HFFc6 (cell line): ENCODE results near the gene MUSK. TPM values are rescaled to one million over a fixed set of nuclear protein-coding genes. Genes with fewer than 3 reads are reported as not detected.
"Not testable (repeated sequence)": the region's sequence is repeated elsewhere in the genome, so short reads cannot be mapped to it uniquely, and the experiment has no call there.

ENCODE experiments used
- DNase-seq: peaks from one replicate; pipeline ENCODE4 v3.0.0-alpha.2; 2018
- H3K27ac Mint-ChIP-seq: 2 replicates; pipeline ENCODE4 v1.8.0; 2020; ENCODE audit warnings: mild to moderate bottlenecking, mixed read lengths
- H3K27me3 Mint-ChIP-seq: 2 replicates; pipeline ENCODE4 v1.8.0; 2021; ENCODE audit warnings: mild to moderate bottlenecking, moderate library complexity, mixed read lengths; ENCODE audit not compliant: insufficient read depth
- H3K36me3 Mint-ChIP-seq: 2 replicates; pipeline ENCODE4 v1.8.0; 2021; ENCODE audit warnings: low read depth, mixed read lengths
- H3K4me1 Mint-ChIP-seq: 2 replicates; pipeline ENCODE4 v1.8.0; 2020; ENCODE audit warnings: low read depth, mixed read lengths
- H3K4me3 Mint-ChIP-seq: 2 replicates; pipeline ENCODE4 v1.8.0; 2020; ENCODE audit warnings: mild to moderate bottlenecking, moderate library complexity, mixed read lengths
- H3K9me3 Mint-ChIP-seq: 2 replicates; pipeline ENCODE4 v1.8.0; 2020; ENCODE audit warnings: mild to moderate bottlenecking, mixed read lengths
- total RNA-seq, 6 experiments: library from RNA; stranded (reverse); fragmentation: NEBNext Ultra II Directional; extraction: Animal tissue kit (Norgen Biotek cat#: 25700); gene quantifications; 2 replicates in 1 of 6; 3 replicates in 5 of 6; pipeline ENCODE4 v1.2.3, GENCODE V29; 2021
- TF ChIP-seq, protein P1 (sequence below): fragments of 200-600 bp; sonication (generic); IDR thresholded peaks from 2 replicates; pipeline ENCODE4 v1.5.0; 2021; ENCODE audit warnings: antibody characterized with exemption, mild to moderate bottlenecking

The MUSK gene
- total RNA-seq, 6 experiments from 2014 or later: 0.11 to 0.23 (median 0.14) TPM; not detected in 2

DNA sequence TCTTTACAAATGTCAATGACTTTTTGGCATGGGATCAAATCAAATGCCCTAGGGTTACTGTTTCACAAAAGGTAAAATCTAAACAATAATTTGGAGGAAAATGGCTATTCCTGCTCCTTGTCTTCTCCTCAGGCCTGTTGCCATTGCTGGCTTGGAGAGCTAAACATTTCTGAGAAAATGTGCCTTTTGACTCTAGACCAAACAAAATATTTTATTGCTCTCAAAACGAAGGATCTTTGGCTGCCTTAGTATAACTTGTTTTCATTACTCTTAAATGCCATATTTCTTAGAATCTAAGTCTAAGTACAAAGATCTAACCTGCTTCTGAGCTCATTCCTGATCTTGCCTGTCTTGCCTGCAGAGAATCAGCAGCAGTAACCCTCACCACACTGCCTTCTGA is 116.6 kb downstream of the MUSK start:
- Mint-ChIP-seq H3K9me3 (no peaks in the 10 kb centered on the region), H3K27ac (no peak overlapping the region; the same call in 1 of the 2 replicates), H3K4me1 (peaks cover 6% of the 10 kb centered on the region; the same call in 1 of the 2 replicates), H3K4me3 (no peak overlapping the region), H3K36me3 (no peaks in the 10 kb centered on the region), H3K27me3 (no peaks in the 10 kb centered on the region; the same call in 1 of the 2 replicates)
- no peak for DNase-seq
- TF ChIP-seq, protein P1, sequence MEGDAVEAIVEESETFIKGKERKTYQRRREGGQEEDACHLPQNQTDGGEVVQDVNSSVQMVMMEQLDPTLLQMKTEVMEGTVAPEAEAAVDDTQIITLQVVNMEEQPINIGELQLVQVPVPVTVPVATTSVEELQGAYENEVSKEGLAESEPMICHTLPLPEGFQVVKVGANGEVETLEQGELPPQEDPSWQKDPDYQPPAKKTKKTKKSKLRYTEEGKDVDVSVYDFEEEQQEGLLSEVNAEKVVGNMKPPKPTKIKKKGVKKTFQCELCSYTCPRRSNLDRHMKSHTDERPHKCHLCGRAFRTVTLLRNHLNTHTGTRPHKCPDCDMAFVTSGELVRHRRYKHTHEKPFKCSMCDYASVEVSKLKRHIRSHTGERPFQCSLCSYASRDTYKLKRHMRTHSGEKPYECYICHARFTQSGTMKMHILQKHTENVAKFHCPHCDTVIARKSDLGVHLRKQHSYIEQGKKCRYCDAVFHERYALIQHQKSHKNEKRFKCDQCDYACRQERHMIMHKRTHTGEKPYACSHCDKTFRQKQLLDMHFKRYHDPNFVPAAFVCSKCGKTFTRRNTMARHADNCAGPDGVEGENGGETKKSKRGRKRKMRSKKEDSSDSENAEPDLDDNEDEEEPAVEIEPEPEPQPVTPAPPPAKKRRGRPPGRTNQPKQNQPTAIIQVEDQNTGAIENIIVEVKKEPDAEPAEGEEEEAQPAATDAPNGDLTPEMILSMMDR: no peak

DNA sequence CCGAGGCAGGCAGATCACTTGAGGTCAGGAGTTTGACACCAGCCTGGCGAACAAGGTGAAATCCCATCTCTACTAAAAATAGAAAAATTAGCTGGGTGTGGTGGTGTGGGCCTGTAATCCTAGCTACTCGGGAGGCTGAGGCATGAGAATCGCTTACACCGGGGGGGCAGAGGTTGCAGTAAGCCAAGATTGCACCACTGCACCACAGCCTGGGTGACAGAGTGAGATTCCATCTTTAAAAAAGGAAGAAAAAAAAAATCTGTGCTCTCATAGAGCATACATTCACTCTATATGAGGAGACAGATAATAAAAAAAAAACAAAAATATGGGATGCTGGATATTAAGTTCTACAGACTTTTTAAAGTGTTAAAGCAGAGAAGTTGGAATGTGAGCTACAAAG is 119.8 kb downstream of the MUSK start:
- not testable (repeated sequence) for H3K4me1 Mint-ChIP-seq, H3K4me3 Mint-ChIP-seq, DNase-seq, H3K27me3 Mint-ChIP-seq, H3K27ac Mint-ChIP-seq, H3K9me3 Mint-ChIP-seq, H3K36me3 Mint-ChIP-seq

DNA sequence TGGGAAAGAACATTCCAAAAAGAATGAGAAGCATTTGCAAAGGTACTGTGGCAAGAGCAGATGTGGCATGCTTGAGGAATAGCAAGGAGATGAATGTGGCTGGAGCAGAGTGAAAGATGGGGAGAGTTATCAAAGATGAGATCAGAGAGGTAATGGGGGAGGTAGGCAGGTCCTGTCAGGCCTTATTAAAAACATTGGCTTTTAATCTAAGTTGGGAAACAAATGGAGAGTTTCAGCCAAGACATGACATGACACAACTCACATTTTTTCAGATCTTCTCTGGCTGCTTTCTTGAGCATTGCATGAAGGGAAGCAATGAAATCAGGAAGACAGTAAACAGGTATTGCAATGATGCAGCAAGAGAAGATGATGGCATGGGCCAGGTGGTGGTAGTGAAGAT is 120.3 kb downstream of the MUSK start:
- TF ChIP-seq, protein P1: no peak

DNA sequence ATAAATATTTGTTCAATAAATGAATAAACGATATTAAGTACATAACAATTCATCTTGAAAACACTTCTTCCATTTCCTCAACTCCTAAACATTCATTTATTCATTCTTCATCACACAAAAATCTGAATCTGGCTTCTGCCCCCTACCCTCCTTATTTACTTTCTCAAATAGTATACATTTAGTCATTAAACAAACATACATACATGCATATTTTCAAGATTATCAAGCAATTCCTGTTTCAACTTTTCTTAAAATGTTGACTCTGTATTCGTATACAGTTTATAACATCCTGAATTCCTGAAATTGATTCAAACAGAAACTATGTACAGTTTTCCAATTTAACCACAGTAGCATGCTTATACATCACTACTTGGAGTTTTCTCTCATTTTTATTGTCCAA is 129.0 kb downstream of the MUSK start:
- DNase-seq: peak; percentile 62
- Mint-ChIP-seq H3K9me3 (peaks cover 5% of the 10 kb centered on the region), H3K4me3 (peak overlapping the region; percentile 76), H3K4me1 (peaks cover 55% of the 10 kb centered on the region), H3K27ac (peak overlapping the region; percentile 63), H3K27me3 (no peaks in the 10 kb centered on the region), H3K36me3 (peaks cover 17% of the 10 kb centered on the region)
- TF ChIP-seq, protein P1: no peak

More for the DNA sequence above, 120.3 kb downstream of the MUSK start:
- no peaks in the 10 kb centered on the region for H3K27me3 Mint-ChIP-seq
- DNase-seq: no peak
- no peak overlapping the region for H3K4me3 Mint-ChIP-seq
- peaks cover 6% of the 10 kb centered on the region; the same call in 1 of the 2 replicates for H3K4me1 Mint-ChIP-seq
- no peaks in the 10 kb centered on the region for H3K36me3 Mint-ChIP-seq
- H3K27ac Mint-ChIP-seq: no peak overlapping the region
- H3K9me3 Mint-ChIP-seq: no peaks in the 10 kb centered on the region

DNA sequence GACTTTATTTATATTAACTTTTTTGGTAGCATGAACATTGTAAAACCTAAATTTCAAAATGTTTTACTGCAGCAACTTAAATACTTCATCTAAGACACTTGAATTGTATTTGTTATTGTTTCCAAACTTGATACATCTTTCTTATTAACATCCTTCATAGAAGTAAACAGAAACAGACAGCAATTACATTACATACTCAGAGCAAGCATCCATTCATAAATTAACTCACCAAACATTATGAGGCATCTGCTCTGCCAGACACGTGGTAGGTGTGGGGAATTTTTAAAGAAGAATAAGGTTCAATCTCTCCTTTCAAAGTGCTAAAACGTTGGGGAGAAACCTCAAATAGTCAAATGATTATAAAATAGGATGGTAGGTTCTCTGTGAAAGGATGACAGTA is 130.8 kb downstream of the MUSK start:
- Mint-ChIP-seq H3K27me3 (no peaks in the 10 kb centered on the region), H3K4me3 (no peak overlapping the region), H3K27ac (peak overlapping the region; percentile 71), H3K4me1 (peaks cover 66% of the 10 kb centered on the region), H3K9me3 (peaks cover 5% of the 10 kb centered on the region), H3K36me3 (peaks cover 17% of the 10 kb centered on the region)
- peak; percentile 12 for DNase-seq
- TF ChIP-seq, protein P1: no peak

DNA sequence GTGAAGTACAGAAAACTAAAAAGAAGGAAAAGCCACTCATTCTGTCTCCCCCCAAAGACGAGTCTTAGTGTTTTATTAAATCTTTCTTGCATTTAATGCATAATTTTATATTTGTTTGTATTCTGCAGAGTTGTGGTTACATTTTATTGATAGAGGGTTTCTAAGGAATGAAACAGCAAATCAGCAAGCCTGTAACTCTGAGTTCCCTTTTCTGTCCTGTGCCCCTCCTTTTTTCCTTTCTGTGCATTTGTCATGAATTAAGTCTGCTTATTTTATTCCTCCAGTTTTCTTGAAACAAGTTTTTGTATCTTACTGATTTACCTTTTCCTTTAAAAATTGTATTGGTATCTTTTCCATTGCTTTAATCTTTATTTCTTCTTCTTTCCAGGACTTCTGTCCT is 132.8 kb downstream of the MUSK start:
- no peak overlapping the region; the same call in 1 of the 2 replicates for H3K4me3 Mint-ChIP-seq
- peaks cover 5% of the 10 kb centered on the region for H3K9me3 Mint-ChIP-seq
- H3K27me3 Mint-ChIP-seq: no peaks in the 10 kb centered on the region
- H3K36me3 Mint-ChIP-seq: peaks cover 17% of the 10 kb centered on the region
- H3K4me1 Mint-ChIP-seq: peaks cover 66% of the 10 kb centered on the region
- H3K27ac Mint-ChIP-seq: peak overlapping the region; percentile 66
- DNase-seq: no peak
- TF ChIP-seq, protein P1: no peak
